ENCODE data around the gene TRPM1.

Gene TRPM1

DNA sequence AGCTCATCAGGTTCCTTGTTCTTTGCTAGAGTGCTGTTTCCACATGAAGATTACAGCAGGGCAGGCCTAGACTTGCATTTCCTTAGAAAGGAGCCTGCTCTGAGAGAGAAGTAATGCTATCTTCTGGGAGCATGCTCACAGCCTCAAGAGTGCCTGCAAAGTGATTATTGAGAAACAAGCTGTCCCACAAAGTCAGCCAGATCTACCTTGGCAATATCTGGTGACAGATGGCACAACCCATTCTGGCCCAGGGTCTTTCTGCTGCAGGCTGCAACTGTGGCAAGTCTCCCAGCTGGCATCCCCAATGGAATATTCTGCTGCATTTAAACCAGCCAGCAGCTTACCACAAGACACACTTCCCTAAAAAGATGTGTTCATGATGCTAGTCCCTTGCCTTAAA lies 139.4 kb downstream of the TRPM1 start:
- no peak for ATAC-seq

DNA sequence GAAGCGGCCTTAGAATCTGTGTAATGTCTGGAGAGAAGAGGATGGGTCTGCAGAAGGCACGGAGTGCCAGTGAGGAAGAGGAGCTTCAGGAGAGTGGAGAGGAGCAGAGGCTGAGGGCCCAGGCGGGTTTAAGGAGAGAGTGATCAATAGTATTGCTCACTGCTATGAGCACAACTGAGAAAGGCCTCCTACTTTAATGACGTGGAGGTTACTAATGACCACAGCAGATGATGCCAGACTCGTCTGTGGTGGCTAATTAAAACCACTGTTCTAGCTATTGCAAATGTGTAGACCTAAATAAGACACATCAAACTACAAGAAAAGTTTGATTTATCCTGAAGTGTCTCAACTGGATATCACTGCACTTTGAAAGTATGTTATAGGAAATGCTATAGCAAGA lies 143.3 kb downstream of the TRPM1 start:
- no peak for ATAC-seq

GRCh38 chr15:30956216-30957124 lies 145.1 kb downstream of the TRPM1 start:
- no peak for ATAC-seq

- ATAC-seq: no peak
Measured at GRCh38 chr15:30954674-30955073, 146.9 kb downstream of the TRPM1 start.

DNA sequence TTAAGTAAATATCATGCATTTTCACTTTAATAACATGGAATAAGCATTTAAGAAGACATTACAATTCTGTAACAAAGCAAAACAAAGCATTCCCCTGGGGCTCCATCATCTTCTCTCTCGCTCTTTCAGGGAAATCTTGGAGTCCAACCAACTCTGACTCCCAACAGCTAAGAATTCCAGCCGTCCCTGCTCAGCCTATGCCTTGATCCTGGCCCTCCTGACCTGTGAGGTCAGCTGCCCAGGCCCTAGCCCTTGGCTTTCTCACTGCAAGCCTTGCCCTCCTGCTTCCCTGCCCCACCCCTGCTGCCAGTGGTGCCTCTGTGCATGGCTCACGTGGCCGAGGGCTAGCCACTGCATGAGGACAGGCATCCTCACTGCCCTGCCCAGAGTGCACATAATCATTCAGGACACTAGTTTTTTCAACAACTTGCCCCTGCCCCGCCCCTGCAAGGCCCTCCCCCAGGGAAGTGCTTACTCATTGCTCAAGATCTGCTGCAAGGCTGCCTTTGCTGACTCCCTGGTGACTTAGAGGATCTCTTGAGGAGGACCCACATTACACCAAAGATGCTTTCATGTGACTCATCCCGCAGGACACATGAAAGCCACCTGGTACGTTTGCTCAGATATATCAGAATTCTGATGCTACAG lies 147.7 kb downstream of the TRPM1 start:
- peak in 1 of 2 donors; percentile 59 for ATAC-seq

- ATAC-seq: no peak
Measured at GRCh38 chr15:30953183-30953582, 148.3 kb downstream of the TRPM1 start.

All from activated CD4-positive, CD25-positive, alpha-beta regulatory T cell treated with anti-CD3 and anti-CD28 coated beads, Interleukin-2, amount 50 U/mL, for 24 hours (primary cell).